Activated gamma-delta T cell treated with Interleukin-2 at 50 U/mL for 16 hours (primary cell): ENCODE data around the gene KRTCAP2.
"Not testable (repeated sequence)": the region's sequence is repeated elsewhere in the genome, so short reads cannot be mapped to it uniquely, and the experiment has no call there.

Source experiments
- DNase-seq: peaks from one replicate; pipeline ENCODE4 v3.0.0-alpha.2; 2020

Gene KRTCAP2

GRCh38 chr1:155167166-155168104, 5.7 kb downstream of the KRTCAP2 start:
- DNase-seq = peak; percentile 87

- DNase-seq = no peak
Observed at GRCh38 chr1:155166471-155167165, 6.5 kb downstream of the KRTCAP2 start.

- DNase-seq = no peak
Observed at GRCh38 chr1:155166051-155166470, 7.0 kb downstream of the KRTCAP2 start.

- DNase-seq = not testable (repeated sequence)
Observed at GRCh38 chr1:155164625-155165024, 8.5 kb downstream of the KRTCAP2 start.

- DNase-seq = not testable (repeated sequence)
Observed at GRCh38 chr1:155163785-155164184, 9.3 kb downstream of the KRTCAP2 start.

- not testable (repeated sequence) for DNase-seq
Observed at GRCh38 chr1:155162631-155163030, 10.5 kb downstream of the KRTCAP2 start.

GRCh38 chr1:155160128-155160527, 13.0 kb downstream of the KRTCAP2 start:
- no peak for DNase-seq

GRCh38 chr1:155158991-155159390, 14.1 kb downstream of the KRTCAP2 start:
- DNase-seq = no peak

GRCh38 chr1:155155996-155156643, 17.0 kb downstream of the KRTCAP2 start:
- not testable (repeated sequence) for DNase-seq

- DNase-seq = no peak
Observed at GRCh38 chr1:155145491-155145890, 27.6 kb downstream of the KRTCAP2 start.

GRCh38 chr1:155141749-155142148, 31.4 kb downstream of the KRTCAP2 start:
- no peak for DNase-seq

GRCh38 chr1:155140630-155140953, 32.5 kb downstream of the KRTCAP2 start:
- DNase-seq = no peak

GRCh38 chr1:155139895-155140629, 33.0 kb downstream of the KRTCAP2 start, which contains the start of gene DPM3:
Gene DPM3, minus strand, starts transcription at chr1:155140531. Its CDS starts 291 bp downstream, at chr1:155140240.
- peak; percentile 86 for DNase-seq

GRCh38 chr1:155137154-155137949, 35.8 kb downstream of the KRTCAP2 start:
- DNase-seq = no peak

- DNase-seq = no peak
Observed at GRCh38 chr1:155136748-155137147, 36.4 kb downstream of the KRTCAP2 start.

GRCh38 chr1:155135415-155136028, 37.6 kb downstream of the KRTCAP2 start, which contains the start of gene SLC50A1:
Gene SLC50A1, plus strand, starts transcription at chr1:155135852. Its CDS starts 60 bp downstream, at chr1:155135912.
- DNase-seq = peak; percentile 89

- DNase-seq = peak; percentile 14
Observed at GRCh38 chr1:155134880-155135414, 38.2 kb downstream of the KRTCAP2 start.

- DNase-seq = no peak
Observed at GRCh38 chr1:155134322-155134721, 38.8 kb downstream of the KRTCAP2 start.

GRCh38 chr1:155133799-155134281, 39.3 kb downstream of the KRTCAP2 start:
- no peak for DNase-seq

GRCh38 chr1:155131856-155132255, 41.2 kb downstream of the KRTCAP2 start:
- no peak for DNase-seq

- no peak for DNase-seq
Observed at GRCh38 chr1:155131285-155131684, 41.8 kb downstream of the KRTCAP2 start.
